Activated CD4-positive, alpha-beta T cell treated with anti-CD3 and anti-CD28 coated beads for 36 hours (primary cell): ENCODE data around the gene PPP4R2. TPM values are rescaled to one million over a fixed set of nuclear protein-coding genes. Genes with fewer than 3 reads are reported as not detected.
"Not testable (repeated sequence)": the region's sequence is repeated elsewhere in the genome, so short reads cannot be mapped to it uniquely, and the experiment has no call there.

Experiments
- ATAC-seq: fragments of 200-7000 bp; cut with Tn5 transposase; one replicate; pipeline ENCODE4 v1.10.0; 2021; ENCODE audit warnings: mild to moderate bottlenecking, moderate library complexity
- CTCF ChIA-PET: fragments of 350-600 bp; sonication (Branson Sonifier 250); formaldehyde crosslinking; loops from one replicate; lab custom pipeline; 2021; ENCODE audit warnings: antibody characterized with exemption; lab: Charles Lee
- POLR2A ChIA-PET: fragments of 350-600 bp; sonication (Branson Sonifier 250); formaldehyde crosslinking; loops from one replicate; lab custom pipeline; 2021; ENCODE audit warnings: antibody characterized with exemption, inconsistent platforms; lab: Charles Lee
- DNase-seq: peaks from one replicate; pipeline ENCODE4 v3.0.0-alpha.2; 2020
- H3K27ac Mint-ChIP-seq: one replicate; pipeline ENCODE4 v1.8.0; 2021; ENCODE audit warnings: mixed read lengths
- H3K27me3 Mint-ChIP-seq: one replicate; pipeline ENCODE4 v1.8.0; 2021; ENCODE audit warnings: mixed read lengths
- H3K36me3 Mint-ChIP-seq: one replicate; pipeline ENCODE4 v1.8.0; 2021; ENCODE audit warnings: low read depth, mixed read lengths
- H3K4me1 Mint-ChIP-seq: one replicate; pipeline ENCODE4 v1.8.0; 2021; ENCODE audit warnings: mixed read lengths
- H3K4me3 Mint-ChIP-seq: one replicate; pipeline ENCODE4 v1.8.0; 2021; ENCODE audit warnings: mild to moderate bottlenecking, moderate library complexity, mixed read lengths
- H3K9me3 Mint-ChIP-seq: one replicate; pipeline ENCODE4 v1.8.0; 2021; ENCODE audit warnings: low read depth, mixed read lengths
- intact Hi-C, 2 experiments: fragments of 100-400 bp; cut with DNase I in 1 of 2; cut with micrococcal nuclease in 1 of 2; formaldehyde crosslinking; loops; one replicate each; pipeline versions ENCODE4 v1.14.2 to v1.15.1; 2022 to 2024; cut with DNase I, micrococcal nuclease
- total RNA-seq, 2 experiments: library from RNA; stranded (reverse); gene quantifications; one replicate each; pipeline ENCODE4 v1.2.3, GENCODE V29; 2021

PPP4R2 gene
- total RNA-seq, 2 experiments from 2014 or later = 75.1 to 91.5 TPM

DNA sequence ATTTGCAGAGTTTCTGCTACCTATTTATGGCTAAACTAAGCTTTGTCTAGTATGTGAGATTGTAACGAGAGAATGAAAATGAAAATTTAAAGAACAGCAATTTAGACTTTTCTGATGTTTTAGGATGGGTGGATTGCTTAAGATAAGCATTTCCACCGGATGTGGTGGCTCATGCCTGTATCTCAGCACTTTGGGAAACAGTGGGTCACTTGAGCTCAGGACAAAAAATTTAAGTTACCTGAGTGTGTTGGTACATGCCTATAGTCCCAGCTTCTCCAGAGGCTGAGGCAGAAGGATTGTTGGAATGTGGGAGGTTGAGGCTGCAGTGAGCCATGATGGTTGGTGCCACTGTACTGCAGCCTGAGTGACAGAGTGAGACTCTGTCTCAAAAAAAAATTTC, 3.3 kb downstream of the PPP4R2 start:
- intact Hi-C loops = loop anchor here (2.0 to 10.0 kb wide), 3 partner anchors 42 to 1275 kb away; partner anchors contain the start of gene EIF4E3 (in 1 of the 2)
- Mint-ChIP-seq H3K27me3 (no peaks in the 10 kb centered on the region), H3K4me3 (peak overlapping the region; percentile 85), H3K4me1 (peaks cover 64% of the 10 kb centered on the region), H3K36me3 (peaks cover 62% of the 10 kb centered on the region), H3K9me3 (no peaks in the 10 kb centered on the region), H3K27ac (peak overlapping the region; percentile 93)
- CTCF ChIA-PET = interaction anchor here (0.8 to 5.9 kb wide), 6 partner anchors 8 to 59 kb away, joined by 3 to 29 read pairs (median 4); no protein-coding TSS in a partner anchor
- POLR2A ChIA-PET = interaction anchor here (1.6 kb wide), 1 partner anchor 11 kb away, joined by 8 read pairs; no protein-coding TSS in a partner anchor
- DNase-seq (peak; percentile 38), ATAC-seq (no peak)

DNA sequence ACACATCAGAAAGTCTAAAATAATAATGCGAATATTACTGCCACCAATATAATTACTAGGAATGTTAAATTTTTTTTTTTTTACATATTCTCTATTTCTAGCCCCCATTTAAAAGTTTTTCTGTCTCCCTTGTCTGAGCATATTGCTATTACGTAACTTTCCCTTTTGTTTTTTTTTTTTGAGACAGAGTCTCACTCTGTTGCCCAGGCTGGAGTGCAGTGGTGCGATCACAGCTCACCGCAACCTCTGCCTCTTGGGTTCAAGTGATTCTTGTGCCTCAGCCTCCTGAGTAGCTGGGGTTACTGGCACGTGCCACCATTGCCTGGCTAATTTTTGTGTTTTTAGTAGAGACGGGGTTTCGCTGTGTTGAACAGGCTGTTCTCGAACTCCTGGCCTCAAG, 6.4 kb downstream of the PPP4R2 start:
- DNase-seq, ATAC-seq, H3K9me3 Mint-ChIP-seq, intact Hi-C loops, H3K4me3 Mint-ChIP-seq, H3K27me3 Mint-ChIP-seq, POLR2A ChIA-PET: not testable (repeated sequence)
- Mint-ChIP-seq H3K4me1 (peaks cover 85% of the 10 kb centered on the region), H3K36me3 (peaks cover 83% of the 10 kb centered on the region), H3K27ac (peak overlapping the region; percentile 65)
- CTCF ChIA-PET = interaction anchor here (0.6 kb wide), 1 partner anchor 9 kb away, joined by 3 read pairs; no protein-coding TSS in a partner anchor

DNA sequence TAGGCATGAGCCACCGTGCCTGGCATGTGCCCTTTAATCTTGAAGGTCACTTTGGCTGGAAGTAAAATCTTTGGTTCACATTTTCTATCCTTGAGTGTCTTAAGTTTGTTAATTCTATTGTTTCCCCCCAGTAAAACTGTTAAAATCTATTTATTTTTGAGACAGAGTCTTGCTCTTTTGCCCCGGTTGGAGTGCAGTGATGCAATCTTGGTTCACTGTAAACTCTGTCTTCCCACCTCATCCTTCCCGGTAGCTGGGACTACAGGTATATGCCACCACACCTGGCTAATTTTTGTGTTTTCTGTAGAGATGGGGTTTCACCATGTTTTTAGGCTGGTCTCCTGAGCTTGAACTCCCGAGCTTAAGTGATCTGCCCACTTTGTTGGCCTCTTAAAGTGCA, 7.7 kb downstream of the PPP4R2 start:
- no peaks in the 10 kb centered on the region for H3K27me3 Mint-ChIP-seq
- H3K9me3 Mint-ChIP-seq = peaks cover 2% of the 10 kb centered on the region
- POLR2A ChIA-PET = no interaction called here
- CTCF ChIA-PET = interaction anchor here (0.7 to 1.4 kb wide), 2 partner anchors 51 to 1098 kb away, joined by 3 to 4 read pairs; no protein-coding TSS in a partner anchor
- intact Hi-C loops = no loop called here
- peaks cover 88% of the 10 kb centered on the region for H3K4me1 Mint-ChIP-seq
- no peak for DNase-seq
- H3K36me3 Mint-ChIP-seq = peaks cover 82% of the 10 kb centered on the region
- H3K4me3 Mint-ChIP-seq = no peak overlapping the region
- no peak for ATAC-seq
- no peak overlapping the region for H3K27ac Mint-ChIP-seq

DNA sequence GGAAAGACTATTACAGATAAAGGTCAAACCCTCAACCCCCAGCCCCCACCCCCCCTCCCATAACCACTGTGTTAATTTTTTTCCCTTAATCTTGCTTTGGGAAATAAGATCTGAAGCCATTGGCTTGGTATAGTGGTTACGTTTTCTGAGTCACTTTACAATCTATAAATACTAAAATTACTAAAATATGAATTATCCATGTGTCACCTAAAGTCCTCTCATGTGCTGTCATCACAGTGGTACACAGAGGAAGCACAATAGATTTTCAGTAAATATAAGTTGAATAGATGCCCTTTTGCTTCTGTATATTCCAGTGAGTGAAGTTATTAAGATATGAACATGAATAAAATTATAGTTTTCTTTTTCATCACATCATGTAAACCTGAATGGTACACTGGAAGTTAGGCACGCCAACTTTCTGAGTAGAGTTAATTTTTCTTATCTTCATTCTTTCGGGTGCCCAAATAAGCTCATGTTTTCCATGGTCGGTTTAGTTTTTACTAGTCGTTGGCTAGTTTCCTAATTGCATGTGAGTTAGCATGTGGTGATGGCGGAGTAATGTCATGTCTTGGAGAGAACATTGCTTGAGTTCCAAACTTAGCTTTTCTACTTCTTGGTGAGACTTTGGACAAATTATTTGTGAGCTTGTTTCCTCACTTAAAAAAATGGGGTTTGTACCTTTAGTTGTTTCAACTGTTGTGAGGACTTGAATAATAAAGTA, 11.5 kb downstream of the PPP4R2 start:
- peak overlapping the region; percentile 69 for H3K27ac Mint-ChIP-seq
- peaks cover 2% of the 10 kb centered on the region for H3K9me3 Mint-ChIP-seq
- CTCF ChIA-PET = interaction anchor here (0.7 to 1.5 kb wide), 6 partner anchors 8 to 135 kb away, joined by 3 to 5 read pairs (median 3); no protein-coding TSS in a partner anchor
- H3K4me1 Mint-ChIP-seq = peaks cover 90% of the 10 kb centered on the region
- no peak overlapping the region for H3K4me3 Mint-ChIP-seq
- H3K27me3 Mint-ChIP-seq = no peaks in the 10 kb centered on the region
- no peak for DNase-seq
- peak; percentile 79 for ATAC-seq
- peaks cover 73% of the 10 kb centered on the region for H3K36me3 Mint-ChIP-seq
- POLR2A ChIA-PET = interaction anchor here (0.6 to 0.7 kb wide), 4 partner anchors 9 to 1345 kb away, joined by 3 to 8 read pairs (median 4); no protein-coding TSS in a partner anchor
- intact Hi-C loops = no loop called here

DNA sequence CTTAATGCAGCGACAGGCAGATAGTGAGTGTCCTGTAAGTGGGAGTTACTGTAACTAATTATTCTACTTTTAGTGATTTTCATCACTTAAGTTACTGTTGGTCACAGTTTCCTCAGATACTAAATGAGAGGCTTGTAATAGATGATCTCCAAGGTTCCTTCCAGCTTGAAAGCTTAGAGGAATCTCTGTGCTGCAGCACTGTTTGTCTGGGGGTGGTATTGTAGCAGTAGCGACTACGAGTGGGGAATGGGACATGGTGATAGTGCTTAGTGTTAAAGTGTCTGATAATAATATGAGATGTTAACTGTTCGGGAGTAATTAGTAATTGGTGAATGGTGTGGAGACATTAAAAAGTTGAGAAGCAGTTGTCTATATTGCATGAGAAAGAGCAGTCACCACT, 12.4 kb downstream of the PPP4R2 start:
- H3K4me1 Mint-ChIP-seq = peaks cover 88% of the 10 kb centered on the region
- no peak for DNase-seq
- H3K4me3 Mint-ChIP-seq = no peak overlapping the region
- intact Hi-C loops = no loop called here
- CTCF ChIA-PET = interaction anchor here (1.0 to 1.5 kb wide), 2 partner anchors 16 to 20 kb away, joined by 3 to 5 read pairs; no protein-coding TSS in a partner anchor
- peaks cover 67% of the 10 kb centered on the region for H3K36me3 Mint-ChIP-seq
- H3K9me3 Mint-ChIP-seq = peaks cover 2% of the 10 kb centered on the region
- POLR2A ChIA-PET = interaction anchor here (0.6 to 1.0 kb wide), 2 partner anchors 43 to 57 kb away, joined by 3 to 8 read pairs; no protein-coding TSS in a partner anchor
- no peak for ATAC-seq
- no peaks in the 10 kb centered on the region for H3K27me3 Mint-ChIP-seq
- H3K27ac Mint-ChIP-seq = peak overlapping the region; percentile 69

DNA sequence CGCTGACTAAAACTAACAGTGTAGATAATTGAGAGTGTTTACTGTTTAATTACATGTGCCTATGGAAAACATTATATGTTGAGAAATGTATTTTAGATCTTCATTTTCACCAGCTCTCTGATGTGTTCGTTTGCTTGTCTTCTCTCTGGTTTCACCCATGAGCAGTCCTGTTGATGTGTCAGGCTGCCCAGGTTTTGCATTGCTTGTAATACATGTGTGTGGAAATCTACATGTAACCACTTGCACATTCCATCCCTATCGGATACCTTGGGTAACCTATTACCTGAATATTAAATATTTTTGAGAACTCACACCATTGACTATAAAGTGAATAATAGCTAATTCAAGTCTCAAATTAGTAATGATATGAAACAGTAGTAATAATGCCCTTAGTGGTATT, 13.1 kb downstream of the PPP4R2 start:
- Mint-ChIP-seq H3K27ac (no peak overlapping the region), H3K27me3 (no peaks in the 10 kb centered on the region), H3K4me1 (peaks cover 84% of the 10 kb centered on the region), H3K4me3 (no peak overlapping the region), H3K9me3 (peaks cover 2% of the 10 kb centered on the region), H3K36me3 (peaks cover 63% of the 10 kb centered on the region)
- DNase-seq = no peak
- ATAC-seq = no peak
- ChIA-PET POLR2A (interaction anchor here (0.6 to 1.0 kb wide), 2 partner anchors 44 to 705 kb away, joined by 3 read pairs; no protein-coding TSS in a partner anchor), CTCF (interaction anchor here (0.6 to 1.1 kb wide), 3 partner anchors 49 to 59 kb away, joined by 3 read pairs; no protein-coding TSS in a partner anchor)
- intact Hi-C loops = no loop called here

DNA sequence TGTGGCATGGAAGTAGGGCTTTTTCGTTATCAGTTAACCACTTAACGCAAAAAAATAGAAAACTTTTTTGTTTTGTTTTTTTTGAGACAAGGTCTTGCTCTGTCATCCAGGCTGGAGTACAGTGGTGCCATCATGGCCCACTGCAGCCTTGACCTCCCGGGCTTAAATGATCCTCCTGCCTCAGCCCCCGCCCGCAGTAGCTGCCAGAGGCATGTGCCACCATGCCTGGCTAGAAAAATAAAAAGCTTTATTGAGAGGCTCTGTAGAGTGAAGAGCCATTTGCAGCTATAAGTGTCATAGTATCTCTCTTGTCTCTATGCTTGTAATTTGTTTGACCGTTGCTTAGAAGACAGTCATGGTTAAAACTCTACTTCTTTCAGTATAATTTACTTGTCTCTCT, 13.5 kb downstream of the PPP4R2 start:
- H3K27me3 Mint-ChIP-seq = no peaks in the 10 kb centered on the region
- no peak overlapping the region for H3K27ac Mint-ChIP-seq
- ATAC-seq (no peak), DNase-seq (no peak)
- H3K36me3 Mint-ChIP-seq = peaks cover 62% of the 10 kb centered on the region
- H3K4me1 Mint-ChIP-seq = peaks cover 82% of the 10 kb centered on the region
- POLR2A ChIA-PET = interaction anchor here (0.6 to 1.1 kb wide), 3 partner anchors 9 to 705 kb away, joined by 3 to 8 read pairs (median 3); no protein-coding TSS in a partner anchor
- intact Hi-C loops = no loop called here
- CTCF ChIA-PET = interaction anchor here (0.6 to 2.0 kb wide), 6 partner anchors 10 to 60 kb away, joined by 3 to 12 read pairs (median 4); no protein-coding TSS in a partner anchor
- peaks cover 2% of the 10 kb centered on the region for H3K9me3 Mint-ChIP-seq
- no peak overlapping the region for H3K4me3 Mint-ChIP-seq

DNA sequence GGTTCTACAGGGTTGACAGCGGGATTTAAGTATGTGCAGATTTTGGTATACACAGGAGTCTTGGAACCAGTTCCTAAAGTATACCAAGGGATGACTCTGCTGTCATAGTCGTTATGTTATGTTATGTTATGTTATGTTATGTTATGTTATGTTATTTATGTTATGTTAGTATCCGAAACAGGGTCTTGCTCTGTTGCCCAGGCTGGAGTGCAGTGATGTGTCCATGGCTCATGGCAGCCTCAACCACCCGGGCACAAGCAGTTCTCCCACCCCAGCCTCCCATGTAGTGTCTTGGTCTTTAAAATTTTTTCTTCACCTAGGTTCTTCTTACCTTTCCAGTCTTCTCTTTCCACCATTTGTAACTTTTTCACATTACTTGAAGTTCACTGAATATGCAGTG, 21.7 kb downstream of the PPP4R2 start:
- H3K27me3 Mint-ChIP-seq = no peaks in the 10 kb centered on the region
- DNase-seq = no peak
- CTCF ChIA-PET = no interaction called here
- H3K4me3 Mint-ChIP-seq = no peak overlapping the region
- H3K4me1 Mint-ChIP-seq = peaks cover 63% of the 10 kb centered on the region
- intact Hi-C loops = loop anchor here in 1 of 2 experiments (1.0 kb wide), 1 partner anchor 11 kb away; no protein-coding TSS in a partner anchor
- POLR2A ChIA-PET = interaction anchor here (1.2 kb wide), 1 partner anchor 11 kb away, joined by 3 read pairs; no protein-coding TSS in a partner anchor
- peaks cover 38% of the 10 kb centered on the region for H3K36me3 Mint-ChIP-seq
- H3K27ac Mint-ChIP-seq = peak overlapping the region; percentile 78
- H3K9me3 Mint-ChIP-seq = no peaks in the 10 kb centered on the region
- no peak for ATAC-seq

DNA sequence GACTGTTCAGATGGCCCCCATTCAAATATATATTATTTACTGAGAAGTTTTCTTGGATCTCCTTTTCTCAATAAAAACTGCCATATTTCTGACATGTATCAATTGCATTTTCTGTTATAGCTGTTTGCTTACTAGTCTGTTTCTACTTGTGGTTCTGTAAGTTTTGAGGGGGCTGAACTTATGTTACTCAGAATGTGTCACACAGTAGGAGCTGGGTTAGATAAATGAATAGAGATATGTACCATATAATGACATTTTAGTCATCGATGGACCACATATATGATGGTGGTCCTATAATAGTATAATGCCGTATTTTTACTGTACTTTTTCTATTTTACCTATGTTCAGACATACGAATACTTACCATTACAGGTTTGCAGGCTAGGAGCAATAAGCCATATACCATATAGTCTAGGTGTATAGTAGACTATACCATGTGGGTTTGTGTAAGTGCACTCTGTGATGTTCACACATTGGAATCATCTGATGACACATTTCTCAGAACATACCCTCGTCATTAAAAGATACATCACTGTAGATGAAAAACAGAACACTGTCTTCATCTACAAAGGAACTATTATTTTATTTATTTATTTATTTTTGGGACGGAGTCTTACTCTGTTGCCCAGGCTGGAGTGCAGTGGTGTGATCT, 22.3 kb downstream of the PPP4R2 start:
- ChIA-PET POLR2A (interaction anchor here (1.2 kb wide), 1 partner anchor 10 kb away, joined by 3 read pairs; no protein-coding TSS in a partner anchor), CTCF (interaction anchor here (0.6 kb wide), 1 partner anchor 70 kb away, joined by 3 read pairs; no protein-coding TSS in a partner anchor)
- ATAC-seq (peak; percentile 77), DNase-seq (no peak)
- no peaks in the 10 kb centered on the region for H3K27me3 Mint-ChIP-seq
- intact Hi-C loops = loop anchor here in 1 of 2 experiments (1.0 kb wide), 1 partner anchor 10 kb away; no protein-coding TSS in a partner anchor
- peak overlapping the region; percentile 78 for H3K27ac Mint-ChIP-seq
- peaks cover 37% of the 10 kb centered on the region for H3K36me3 Mint-ChIP-seq
- peaks cover 60% of the 10 kb centered on the region for H3K4me1 Mint-ChIP-seq
- no peaks in the 10 kb centered on the region for H3K9me3 Mint-ChIP-seq
- H3K4me3 Mint-ChIP-seq = no peak overlapping the region

DNA sequence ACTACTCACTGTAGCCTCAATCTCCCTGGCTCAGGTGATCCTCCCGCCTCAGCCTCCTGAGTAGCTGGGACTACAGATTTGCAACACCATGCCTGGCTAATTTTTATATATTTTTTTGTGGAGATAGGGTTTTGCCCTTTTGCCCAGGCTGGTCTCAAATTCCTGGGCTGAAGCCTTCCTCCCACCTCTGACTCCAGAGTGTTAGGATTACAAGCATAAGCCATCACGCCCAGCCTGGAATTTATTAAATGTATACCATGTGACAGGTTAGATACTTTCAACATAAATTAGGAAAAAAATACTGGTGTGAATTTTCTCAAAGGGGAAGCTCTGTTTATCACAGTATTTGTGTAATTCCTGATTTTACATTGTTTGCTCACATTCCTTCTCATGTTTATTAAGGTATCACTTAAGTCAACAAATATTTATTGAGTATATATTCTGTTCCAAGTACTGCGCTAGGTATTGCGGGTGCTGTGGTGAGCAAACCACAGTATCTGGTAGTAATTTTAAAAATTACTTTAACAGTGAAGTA, 24.8 kb downstream of the PPP4R2 start:
- ChIA-PET POLR2A (no interaction called here), CTCF (interaction anchor here (0.8 to 1.7 kb wide), 2 partner anchors 26 to 35 kb away, joined by 3 read pairs; no protein-coding TSS in a partner anchor)
- H3K27me3 Mint-ChIP-seq = no peaks in the 10 kb centered on the region
- intact Hi-C loops = no loop called here
- H3K4me3 Mint-ChIP-seq = no peak overlapping the region
- ATAC-seq = no peak
- DNase-seq = no peak
- H3K36me3 Mint-ChIP-seq = peaks cover 30% of the 10 kb centered on the region
- peaks cover 64% of the 10 kb centered on the region for H3K4me1 Mint-ChIP-seq
- no peaks in the 10 kb centered on the region for H3K9me3 Mint-ChIP-seq
- H3K27ac Mint-ChIP-seq = no peak overlapping the region
